ENCODE measurements around the gene TBC1D22A. TPM values are rescaled to one million over a fixed set of nuclear protein-coding genes. Genes with fewer than 3 reads are reported as not detected.

Gene TBC1D22A
- total RNA-seq, 6 experiments from 2014 or later, result 20.4 to 24.1 (median 22.2) TPM

DNA sequence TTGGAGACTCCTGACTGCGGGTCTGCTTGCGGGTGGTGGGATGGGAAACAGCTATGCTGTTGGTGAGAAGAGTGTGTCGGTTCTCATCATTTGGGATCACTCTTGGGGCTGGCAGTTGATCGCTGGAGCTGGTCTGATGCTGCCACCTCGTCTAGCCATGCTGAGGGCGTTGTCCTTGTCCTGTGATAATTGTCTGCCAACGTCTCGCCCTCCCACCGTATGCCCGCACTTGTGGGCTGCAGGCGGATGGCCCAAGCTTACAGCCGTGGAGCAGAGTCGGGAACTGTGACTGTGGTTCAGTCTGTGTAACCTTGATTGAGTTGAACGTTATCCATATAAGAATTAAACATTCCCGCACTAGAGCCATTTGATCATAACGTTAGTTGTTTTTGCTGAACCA is 204.4 kb downstream of the TBC1D22A start:
- no peak for DNase-seq
- H3K27ac Mint-ChIP-seq, result no peak overlapping the region

DNA sequence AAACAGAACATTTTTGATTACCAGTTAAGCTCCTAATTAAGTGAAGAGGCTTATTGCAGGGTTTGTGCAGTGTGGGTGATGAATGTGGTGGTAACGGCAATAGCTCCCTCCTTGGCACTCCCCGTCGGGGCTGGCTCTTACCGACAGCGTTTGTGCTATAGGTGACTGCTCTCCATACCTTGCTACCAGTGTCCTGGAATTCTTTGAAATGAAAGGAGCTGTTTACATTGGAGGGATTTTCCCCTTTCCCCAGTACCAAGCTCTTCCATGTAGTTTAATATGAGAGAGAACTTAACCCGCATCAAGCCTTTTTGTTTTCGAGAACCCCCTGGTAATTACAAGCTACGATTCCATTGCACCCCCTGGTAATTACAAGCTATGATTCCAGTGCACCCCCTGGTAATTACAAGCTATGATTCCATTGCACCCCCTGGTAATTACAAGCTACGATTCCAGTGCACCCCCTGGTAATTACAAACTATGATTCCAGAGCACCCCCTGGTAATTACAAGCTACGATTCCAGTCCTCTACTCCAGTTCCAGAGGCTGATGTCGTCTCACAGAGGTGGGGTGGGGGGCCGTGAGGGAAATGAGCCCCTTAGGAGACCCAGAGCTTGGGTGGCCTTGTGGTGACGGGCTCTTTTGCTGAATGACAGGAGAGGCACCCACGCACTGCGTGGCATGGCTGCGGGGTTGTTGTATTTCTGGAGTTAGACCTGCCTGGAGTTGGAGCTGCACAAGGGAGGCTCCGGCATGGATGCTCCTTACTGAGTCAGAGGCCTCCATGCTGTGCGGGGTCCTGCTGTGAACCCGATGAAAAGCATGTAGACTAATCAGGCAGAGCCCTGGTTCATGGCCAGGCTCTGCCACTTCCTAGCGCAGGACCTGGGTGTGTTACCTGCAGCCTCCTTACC is 205.3 kb downstream of the TBC1D22A start:
- Mint-ChIP-seq H3K27me3 (ENCODE audit: insufficient read depth) (no peaks in the 10 kb centered on the region; the same call in 1 of the 2 replicates), H3K4me1 (ENCODE audit: low read depth) (peaks cover 5% of the 10 kb centered on the region; the same call in 1 of the 2 replicates), H3K36me3 (ENCODE audit: low read depth) (peaks cover 4% of the 10 kb centered on the region; the same call in 1 of the 2 replicates), H3K4me3 (no peak overlapping the region), H3K27ac (no peak overlapping the region), H3K9me3 (no peaks in the 10 kb centered on the region)
- no peak for DNase-seq
- TF ChIP-seq, protein P1, sequence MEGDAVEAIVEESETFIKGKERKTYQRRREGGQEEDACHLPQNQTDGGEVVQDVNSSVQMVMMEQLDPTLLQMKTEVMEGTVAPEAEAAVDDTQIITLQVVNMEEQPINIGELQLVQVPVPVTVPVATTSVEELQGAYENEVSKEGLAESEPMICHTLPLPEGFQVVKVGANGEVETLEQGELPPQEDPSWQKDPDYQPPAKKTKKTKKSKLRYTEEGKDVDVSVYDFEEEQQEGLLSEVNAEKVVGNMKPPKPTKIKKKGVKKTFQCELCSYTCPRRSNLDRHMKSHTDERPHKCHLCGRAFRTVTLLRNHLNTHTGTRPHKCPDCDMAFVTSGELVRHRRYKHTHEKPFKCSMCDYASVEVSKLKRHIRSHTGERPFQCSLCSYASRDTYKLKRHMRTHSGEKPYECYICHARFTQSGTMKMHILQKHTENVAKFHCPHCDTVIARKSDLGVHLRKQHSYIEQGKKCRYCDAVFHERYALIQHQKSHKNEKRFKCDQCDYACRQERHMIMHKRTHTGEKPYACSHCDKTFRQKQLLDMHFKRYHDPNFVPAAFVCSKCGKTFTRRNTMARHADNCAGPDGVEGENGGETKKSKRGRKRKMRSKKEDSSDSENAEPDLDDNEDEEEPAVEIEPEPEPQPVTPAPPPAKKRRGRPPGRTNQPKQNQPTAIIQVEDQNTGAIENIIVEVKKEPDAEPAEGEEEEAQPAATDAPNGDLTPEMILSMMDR (IDR thresholded peaks at IDR 0.05), result no peak

More for the DNA sequence above, 204.4 kb downstream of the TBC1D22A start:
- Mint-ChIP-seq H3K4me3 (no peak overlapping the region), H3K9me3 (no peaks in the 10 kb centered on the region), H3K36me3 (ENCODE audit: low read depth) (peaks cover 4% of the 10 kb centered on the region; the same call in 1 of the 2 replicates), H3K27me3 (ENCODE audit: insufficient read depth) (no peaks in the 10 kb centered on the region), H3K4me1 (ENCODE audit: low read depth) (peaks cover 5% of the 10 kb centered on the region; the same call in 1 of the 2 replicates)
- TF ChIP-seq, protein P1 (IDR thresholded peaks at IDR 0.05), result no peak

DNA sequence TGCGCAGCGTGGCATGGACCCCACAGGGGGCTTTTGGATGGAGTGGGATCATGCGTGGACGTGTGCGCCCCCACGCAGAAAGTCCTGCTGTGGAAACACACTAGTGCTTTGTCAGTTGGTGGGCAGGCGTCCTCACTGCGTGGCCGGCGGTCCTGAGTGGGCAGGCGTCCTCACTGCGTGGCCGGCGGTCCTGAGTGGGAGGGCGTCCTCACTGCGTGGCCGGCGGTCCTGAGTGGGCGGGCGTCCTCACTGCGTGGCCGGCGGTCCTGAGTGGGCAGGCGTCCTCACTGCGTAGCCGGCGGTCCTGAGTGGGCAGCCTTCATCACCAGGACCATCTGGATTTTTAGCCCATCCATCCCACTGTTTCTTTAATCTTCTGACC is 205.9 kb downstream of the TBC1D22A start:
- Mint-ChIP-seq H3K27ac (no peak overlapping the region), H3K27me3 (ENCODE audit: insufficient read depth) (no peaks in the 10 kb centered on the region; the same call in 1 of the 2 replicates), H3K9me3 (no peaks in the 10 kb centered on the region), H3K36me3 (ENCODE audit: low read depth) (peaks cover 4% of the 10 kb centered on the region; the same call in 1 of the 2 replicates), H3K4me1 (ENCODE audit: low read depth) (peaks cover 5% of the 10 kb centered on the region; the same call in 1 of the 2 replicates), H3K4me3 (no peak overlapping the region)
- TF ChIP-seq, protein P1 (IDR thresholded peaks at IDR 0.05), result no peak
- DNase-seq, result no peak

DNA sequence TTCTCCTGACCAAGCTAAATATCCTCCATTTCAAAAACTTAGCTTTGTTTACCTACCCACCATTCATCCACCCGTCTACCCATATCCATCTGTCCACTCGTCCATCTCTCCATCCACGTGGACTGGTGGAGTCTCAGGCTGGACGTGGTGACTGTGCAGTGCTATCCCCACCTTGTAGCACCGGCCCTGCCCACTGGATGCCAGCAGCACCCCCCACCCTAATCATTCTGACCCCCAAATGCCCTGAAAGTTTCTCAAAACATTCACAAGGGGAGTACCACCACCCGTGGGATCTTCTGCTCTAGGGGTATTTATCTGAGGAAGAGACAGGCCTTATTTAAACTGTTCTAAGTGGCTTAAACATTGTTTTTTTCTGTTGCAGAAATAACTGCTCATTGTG is 206.4 kb downstream of the TBC1D22A start:
- Mint-ChIP-seq H3K36me3 (ENCODE audit: low read depth) (peaks cover 4% of the 10 kb centered on the region; the same call in 1 of the 2 replicates), H3K9me3 (no peaks in the 10 kb centered on the region), H3K4me3 (no peak overlapping the region), H3K27me3 (ENCODE audit: insufficient read depth) (no peaks in the 10 kb centered on the region; the same call in 1 of the 2 replicates), H3K4me1 (ENCODE audit: low read depth) (peaks cover 5% of the 10 kb centered on the region; the same call in 1 of the 2 replicates), H3K27ac (no peak overlapping the region)
- TF ChIP-seq, protein P1 (IDR thresholded peaks at IDR 0.05), result no peak
- no peak for DNase-seq

DNA sequence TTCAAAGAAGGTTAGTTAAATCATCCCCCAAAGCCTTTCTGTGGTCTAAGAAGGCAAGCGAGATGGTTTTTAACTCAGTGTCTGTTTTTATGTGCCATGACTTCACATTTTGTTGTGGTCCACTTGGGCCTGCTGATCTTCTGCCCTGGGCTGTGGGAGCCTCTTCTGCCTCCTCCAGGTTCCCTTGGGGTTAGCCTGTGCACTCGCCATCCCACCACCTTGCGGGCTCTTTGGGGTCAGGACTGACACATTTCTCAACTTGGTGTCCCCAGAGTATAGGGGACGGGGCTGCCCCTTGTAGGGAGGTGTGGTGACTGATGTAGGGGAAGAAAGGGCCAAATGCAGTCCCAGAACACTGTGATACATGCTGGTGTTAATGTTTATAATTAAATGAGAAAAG is 207.0 kb downstream of the TBC1D22A start:
- Mint-ChIP-seq H3K9me3 (no peaks in the 10 kb centered on the region), H3K4me1 (ENCODE audit: low read depth) (peaks cover 5% of the 10 kb centered on the region; the same call in 1 of the 2 replicates), H3K36me3 (ENCODE audit: low read depth) (peaks cover 4% of the 10 kb centered on the region; the same call in 1 of the 2 replicates), H3K27ac (no peak overlapping the region), H3K4me3 (no peak overlapping the region), H3K27me3 (ENCODE audit: insufficient read depth) (no peaks in the 10 kb centered on the region; the same call in 1 of the 2 replicates)
- no peak for DNase-seq
- TF ChIP-seq, protein P1 (IDR thresholded peaks at IDR 0.05), result no peak

Data from HFFc6 (cell line).